Pancreas (tissue), 10 donors: ENCODE data around the gene FAM53B. TPM values are rescaled to one million over a fixed set of nuclear protein-coding genes. Genes with fewer than 3 reads are reported as not detected.

Source experiments
- ATAC-seq, 4 donors: fragments of 200-7000 bp; cut with Tn5 transposase; one replicate each; pipeline versions ENCODE4 v1.8.0 to v1.9.1; 2020; ENCODE audit warnings: mild to moderate bottlenecking in 4 of 4, moderate library complexity in 4 of 4
- DNase-seq, 6 donors: peaks; one replicate each; pipeline ENCODE4 v3.0.0-alpha.2; 2020
- FAIRE-seq: peaks from 2 replicates; lab custom pipeline; 2012; peaks lifted over from hg19 to GRCh38; lab: Jason Lieb, UNC
- H3K27ac ChIP-seq, 4 donors: fragments of 200-600 bp; sonication (generic); 1 replicate in 3 of 4; 2 replicates in 1 of 4; pipeline versions ENCODE4 v1.5.0 to v1.8.0; 2020
- H3K27me3 ChIP-seq, 4 donors: fragments of 200-600 bp; one replicate each; pipeline ENCODE4 v1.8.0; 2021
- H3K36me3 ChIP-seq, 3 donors: fragments of 200-600 bp; sonication (generic) in 1 of 3; one replicate each; pipeline versions ENCODE4 v1.5.0 to v1.8.0; 2020 to 2021
- H3K4me1 ChIP-seq, 3 donors: fragments of 200-600 bp; one replicate each; pipeline ENCODE4 v1.8.0; 2021
- H3K4me3 ChIP-seq, 4 donors: fragments of 200-600 bp; sonication (generic) in 2 of 4; one replicate each; pipeline versions ENCODE4 v1.5.0 to v1.8.0; 2020 to 2021
- H3K9me3 ChIP-seq, 4 donors: fragments of 200-600 bp; one replicate each; pipeline ENCODE4 v1.8.0; 2021
- CTCF ChIP-seq, 4 donors: fragments of 200-600 bp; sonication (generic) in 3 of 4; IDR thresholded peaks; one replicate each; pipeline versions ENCODE4 v1.5.0 to v1.8.0; 2021; ENCODE audit warnings: antibody characterized with exemption in 4 of 4
- WGBS, 2 donors: extraction: QIAGEN DNeasy Blood & Tissue Kit; methylation state at CpG; one replicate each; pipeline ENCODE4 v1.1.7; 2013; 5-methylcytosine and 5-hydroxymethylcytosine counted together
- intact Hi-C, 3 donors: fragments of 100-400 bp; cut with DNase I; formaldehyde crosslinking; loops; one replicate each; pipeline versions ENCODE4 v1.11.1 to v1.14.2; 2022
- polyA plus RNA-seq, 2 donors: library from polyadenylated mRNA; stranded (reverse); fragments of 200-250 nt; gene quantifications; one replicate each; pipeline ENCODE4 v1.2.3, GENCODE V29; 2013
- total RNA-seq, 6 donors: library from RNA; stranded (reverse); fragmentation: NEBNext Ultra II Directional in 4 of 6; extraction: Animal tissue kit (Norgen Biotek cat#: 25700) in 4 of 6; gene quantifications; one replicate each; pipeline versions ENCODE4 v1.2.1 to v1.2.4, GENCODE V29; 2021 to 2023
- donor health status: healthy with polysubstance abuse.
- donor health status: DM: no; HTN: no; CAD: no; lungs with moderate emphysema.
- donor health status: DM: no; HTN: no; CAD: no.
- donor health status: control.
- donor health status: control.
- donor health status: Bipolar disorder and iron deficiency.
- donor health status: DM: yes; HTN: yes; CAD: no.
- donor health status: DM: no; HTN: no; CAD: no.
- donor health status: DM: no; HTN: no; CAD: no.
- donor health status: DM: yes; HTN: yes; CAD: no.

The FAM53B gene
- total and polyA plus RNA-seq, 8 donors, result 5.3 to 16.4 (median 8.5) TPM

- no peaks in the 10 kb centered on the region for H3K27me3 ChIP-seq
- WGBS, 2 donors, result 71 to 79% methylated on average over 8 of the region's 8 CpGs
- no peaks in the 10 kb centered on the region for H3K9me3 ChIP-seq
- no peaks in the 10 kb centered on the region for H3K36me3 ChIP-seq
- H3K4me3 ChIP-seq, result no peak overlapping the region
- DNase-seq, result peak in 2 of 6 donors; percentile 13 to 17
- TF ChIP-seq CTCF (IDR thresholded peaks at IDR 0.05), result no peak
- H3K27ac ChIP-seq, result no peak overlapping the region
- intact Hi-C loops, result no loop called here
- FAIRE-seq, result no peak
- peak in 3 of 4 donors; percentile 20 to 40 (median 31) for ATAC-seq
- H3K4me1 ChIP-seq, result no peaks in the 10 kb centered on the region
These were observed 72.6 kb downstream of the FAM53B start for GRCh38 chr10:124671486-124672075.

GRCh38 chr10:124670849-124671248 lies 73.3 kb downstream of the FAM53B start:
- FAIRE-seq, result no peak
- Histone ChIP-seq H3K4me3 (no peak overlapping the region), H3K27ac (no peak overlapping the region), H3K9me3 (no peaks in the 10 kb centered on the region), H3K4me1 (no peaks in the 10 kb centered on the region), H3K36me3 (no peaks in the 10 kb centered on the region), H3K27me3 (no peaks in the 10 kb centered on the region)
- no peak for TF ChIP-seq CTCF (IDR thresholded peaks at IDR 0.05)
- WGBS, 2 donors, result 87 to 98% methylated on average over 13 of the region's 13 CpGs
- peak in 2 of 6 donors; percentile 9 to 39 for DNase-seq
- ATAC-seq, result peak in 1 of 4 donors; percentile 45
- intact Hi-C loops, result no loop called here

- Histone ChIP-seq H3K36me3 (no peaks in the 10 kb centered on the region), H3K9me3 (no peaks in the 10 kb centered on the region), H3K4me3 (no peak overlapping the region), H3K4me1 (no peaks in the 10 kb centered on the region), H3K27ac (no peak overlapping the region), H3K27me3 (no peaks in the 10 kb centered on the region)
- TF ChIP-seq CTCF (IDR thresholded peaks at IDR 0.05), result no peak
- FAIRE-seq (no peak), ATAC-seq (no peak), DNase-seq (peak in 2 of 6 donors; percentile 14 to 54)
- intact Hi-C loops, result no loop called here
- 91 to 92% methylated on average over 23 of the region's 23 CpGs for WGBS, 2 donors
These were observed 74.1 kb downstream of the FAM53B start for GRCh38 chr10:124669824-124670654.

GRCh38 chr10:124669141-124669823 lies 74.9 kb downstream of the FAM53B start:
- no peaks in the 10 kb centered on the region for H3K9me3 ChIP-seq
- no peaks in the 10 kb centered on the region for H3K4me1 ChIP-seq
- H3K36me3 ChIP-seq, result no peaks in the 10 kb centered on the region
- TF ChIP-seq CTCF (IDR thresholded peaks at IDR 0.05), result no peak
- ATAC-seq (no peak), DNase-seq (peak in 2 of 6 donors; percentile 6 to 41), FAIRE-seq (no peak)
- intact Hi-C loops, result no loop called here
- H3K27ac ChIP-seq, result no peak overlapping the region
- no peak overlapping the region for H3K4me3 ChIP-seq
- WGBS, 2 donors, result 90 to 92% methylated on average over 20 of the region's 20 CpGs
- H3K27me3 ChIP-seq, result no peaks in the 10 kb centered on the region
